Smooth muscle cell of the umbilical artery (primary cell): ENCODE results near the gene MPPE1. TPM values are rescaled to one million over a fixed set of nuclear protein-coding genes. Genes with fewer than 3 reads are reported as not detected.

Source experiments
- total RNA-seq: library from RNA; depleted of rRNA; stranded (reverse); fragments of >200 nt; gene quantifications from 2 replicates; pipeline ENCODE4 v1.2.3, GENCODE V29; 2014

Gene MPPE1, protein sequence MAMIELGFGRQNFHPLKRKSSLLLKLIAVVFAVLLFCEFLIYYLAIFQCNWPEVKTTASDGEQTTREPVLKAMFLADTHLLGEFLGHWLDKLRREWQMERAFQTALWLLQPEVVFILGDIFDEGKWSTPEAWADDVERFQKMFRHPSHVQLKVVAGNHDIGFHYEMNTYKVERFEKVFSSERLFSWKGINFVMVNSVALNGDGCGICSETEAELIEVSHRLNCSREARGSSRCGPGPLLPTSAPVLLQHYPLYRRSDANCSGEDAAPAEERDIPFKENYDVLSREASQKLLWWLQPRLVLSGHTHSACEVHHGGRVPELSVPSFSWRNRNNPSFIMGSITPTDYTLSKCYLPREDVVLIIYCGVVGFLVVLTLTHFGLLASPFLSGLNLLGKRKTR
- total RNA-seq, result 25.9 and 37.7 TPM in 2 replicates

DNA sequence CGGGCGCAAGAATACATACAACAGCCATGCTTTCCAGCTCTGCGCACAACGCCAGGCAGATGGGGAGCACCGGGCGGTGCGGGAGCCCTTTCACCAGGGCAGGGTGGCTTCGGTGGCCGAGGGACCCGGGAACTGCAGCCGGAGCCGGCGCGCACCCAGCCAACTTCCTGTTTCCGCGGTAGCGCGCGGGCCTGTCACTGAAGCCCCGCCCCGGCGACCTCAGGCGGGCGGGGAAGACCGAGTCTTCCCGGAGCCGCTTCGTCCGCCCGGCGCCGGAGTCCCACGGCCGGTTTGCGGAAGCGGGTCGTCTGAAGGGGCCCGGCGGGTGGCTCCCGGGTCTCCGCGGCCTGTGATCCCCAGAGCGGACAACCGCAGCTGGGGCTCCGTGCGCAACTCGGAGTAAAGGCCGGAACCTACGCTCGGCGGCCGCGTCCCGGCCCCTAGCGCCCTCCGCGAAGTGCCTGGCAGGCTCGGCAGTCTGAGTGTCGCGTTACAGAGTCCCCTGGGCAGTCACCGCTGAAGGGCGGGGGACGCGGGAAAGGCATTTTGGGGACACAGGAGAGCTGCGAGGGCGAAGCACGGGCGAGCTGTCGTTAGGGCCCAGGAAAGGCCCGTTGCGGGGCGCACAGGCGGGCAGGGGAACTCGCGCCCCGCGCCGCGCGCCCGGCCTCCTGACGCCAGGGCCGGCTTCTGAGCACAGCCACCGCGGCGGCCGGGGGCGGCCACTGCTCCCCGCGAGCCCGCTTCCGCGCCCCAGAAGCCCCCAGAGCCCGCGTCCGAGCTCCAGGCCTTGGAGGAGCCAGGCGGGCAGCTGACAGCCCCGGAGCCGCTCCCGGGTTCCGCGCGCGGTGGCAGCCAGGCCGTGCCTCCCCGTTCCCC lies at the start of gene MPPE1:
MPPE1 (minus strand) TSS at position 136 of the 879 bp plus-strand sequence. CDS start 11,053 bp downstream, outside the sequence.

DNA sequence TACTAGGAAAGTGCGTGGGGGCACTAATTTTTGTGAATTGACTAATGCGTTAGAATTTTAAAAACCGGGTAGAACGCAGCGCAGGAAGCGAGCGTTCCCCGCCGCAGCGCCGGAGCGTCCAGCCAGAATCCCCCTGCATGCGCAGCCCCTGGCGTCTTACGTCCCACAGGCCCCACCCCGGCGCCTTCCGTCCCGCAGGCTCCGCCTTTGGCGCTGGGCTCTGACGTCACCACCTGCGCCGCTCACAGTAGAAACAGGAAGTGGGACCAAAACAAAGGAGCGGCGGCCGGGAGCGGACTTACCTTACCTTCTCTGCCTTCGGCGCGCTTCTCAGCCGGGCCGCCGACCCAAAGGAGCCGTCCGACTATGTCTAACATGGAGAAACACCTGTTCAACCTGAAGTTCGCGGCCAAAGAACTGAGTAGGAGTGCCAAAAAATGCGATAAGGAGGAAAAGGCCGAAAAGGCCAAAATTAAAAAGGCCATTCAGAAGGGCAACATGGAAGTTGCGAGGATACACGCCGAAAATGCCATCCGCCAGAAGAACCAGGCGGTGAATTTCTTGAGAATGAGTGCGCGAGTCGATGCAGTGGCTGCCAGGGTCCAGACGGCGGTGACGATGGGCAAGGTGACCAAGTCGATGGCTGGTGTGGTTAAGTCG lies 56.8 kb downstream of the MPPE1 start, which contains the start of gene CHMP1B:
CHMP1B (plus strand) TSS at position 268 of the 660 bp plus-strand sequence; CDS start at position 367, 99 bp downstream.

Other genes with a start within 250 kb of the MPPE1 start
- 0.32 and 0.89 TPM in 2 replicates for gene GNAL, start 219.1 kb downstream of the MPPE1 start, total RNA-seq
- gene CHMP1B, start 56.9 kb downstream of the MPPE1 start, total RNA-seq, result 47.5 and 50.7 TPM in 2 replicates
- gene IMPA2, start 73.2 kb upstream of the MPPE1 start, total RNA-seq, result 1.2 and 3.9 TPM in 2 replicates
- not detected in 2 replicates for gene ANKRD62, start 185.5 kb upstream of the MPPE1 start, total RNA-seq